NCI-H187 (cell line): ENCODE measurements around the gene RERE.

Experiments
- DNase-seq, 2 experiments: peaks; one replicate each; lab custom pipeline; 2025; lab: John Stamatoyannopoulos, UW

The RERE gene

GRCh38 chr1:8687538-8687937 lies 129.9 kb downstream of the RERE start:
- no peak for DNase-seq

DNA sequence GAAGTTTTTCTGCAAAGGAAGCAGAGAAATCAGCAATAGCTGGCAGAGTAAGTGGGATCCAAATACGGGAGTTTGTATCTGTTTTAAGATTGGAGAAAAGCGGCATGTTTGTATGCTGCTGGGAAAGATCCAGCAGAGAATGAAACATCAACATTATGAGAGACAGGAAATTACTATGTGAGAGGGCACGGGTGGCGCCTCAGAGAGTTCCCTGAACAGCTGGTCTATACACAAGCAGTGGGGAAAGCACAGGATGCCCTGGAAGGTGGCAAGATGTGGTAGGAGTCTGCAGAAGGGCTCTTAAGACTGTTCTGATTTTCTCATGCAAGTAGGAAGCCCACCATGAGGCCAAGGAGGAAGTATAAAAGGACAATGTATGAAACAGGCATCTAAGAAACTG lies 130.4 kb downstream of the RERE start:
- no peak for DNase-seq

DNA sequence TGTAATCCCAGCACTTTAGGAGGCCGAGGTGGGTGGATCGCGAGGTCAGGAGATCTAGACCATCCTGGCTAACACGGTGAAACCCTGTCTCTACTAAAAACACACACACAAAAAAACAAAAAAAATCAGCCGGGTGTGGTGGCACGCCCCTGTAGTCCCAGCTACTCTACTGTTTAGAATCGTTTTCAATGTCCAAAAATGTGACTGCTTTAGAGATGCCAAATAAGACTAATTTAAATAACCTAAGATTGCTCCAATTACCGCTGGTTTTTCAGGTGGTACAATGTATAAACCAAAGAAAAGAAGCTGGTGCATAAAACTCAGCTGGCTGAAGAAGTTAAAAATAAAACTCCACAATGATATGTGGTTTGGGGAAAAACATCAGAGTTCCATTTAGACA lies 132.0 kb downstream of the RERE start:
- DNase-seq, result no peak

DNA sequence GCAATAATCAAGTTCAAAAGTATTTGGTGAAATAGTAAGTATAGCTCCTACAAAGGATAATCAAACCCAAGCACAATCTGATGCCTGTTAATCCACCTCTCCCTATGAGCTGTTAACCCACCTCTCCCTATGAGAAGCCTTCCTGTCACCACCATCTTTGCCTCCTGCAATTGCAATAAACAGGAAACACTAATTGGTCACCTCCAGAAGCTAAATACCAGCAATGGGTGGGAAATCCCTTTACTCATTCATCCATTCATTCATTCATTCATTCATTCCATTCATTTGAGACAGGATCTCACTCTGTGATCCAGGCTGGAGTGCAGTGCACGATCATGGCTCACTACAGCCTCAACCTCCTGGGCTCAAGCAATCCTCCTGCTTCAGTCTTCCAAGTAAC lies 132.8 kb downstream of the RERE start:
- no peak for DNase-seq

GRCh38 chr1:8682573-8682972 lies 134.9 kb downstream of the RERE start:
- DNase-seq, result no peak

DNA sequence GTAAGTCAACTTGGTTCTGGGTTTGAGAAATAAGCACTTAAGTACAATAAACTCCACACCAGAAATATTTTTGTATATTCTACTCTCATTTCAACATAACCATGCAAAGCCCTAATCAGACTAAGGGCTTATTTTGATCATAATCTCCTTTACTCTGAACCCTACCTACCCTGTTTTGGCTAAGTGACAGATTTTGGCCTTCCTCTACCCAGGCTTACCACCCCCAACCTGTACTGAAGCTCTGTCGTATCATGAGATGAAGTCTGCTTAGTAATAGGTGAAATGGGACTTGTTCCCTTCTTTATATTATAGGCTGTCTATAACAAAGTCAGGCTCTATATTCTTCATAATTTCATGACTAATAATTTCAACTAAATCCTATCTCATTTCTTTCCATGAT lies 135.5 kb downstream of the RERE start:
- DNase-seq, result no peak

DNA sequence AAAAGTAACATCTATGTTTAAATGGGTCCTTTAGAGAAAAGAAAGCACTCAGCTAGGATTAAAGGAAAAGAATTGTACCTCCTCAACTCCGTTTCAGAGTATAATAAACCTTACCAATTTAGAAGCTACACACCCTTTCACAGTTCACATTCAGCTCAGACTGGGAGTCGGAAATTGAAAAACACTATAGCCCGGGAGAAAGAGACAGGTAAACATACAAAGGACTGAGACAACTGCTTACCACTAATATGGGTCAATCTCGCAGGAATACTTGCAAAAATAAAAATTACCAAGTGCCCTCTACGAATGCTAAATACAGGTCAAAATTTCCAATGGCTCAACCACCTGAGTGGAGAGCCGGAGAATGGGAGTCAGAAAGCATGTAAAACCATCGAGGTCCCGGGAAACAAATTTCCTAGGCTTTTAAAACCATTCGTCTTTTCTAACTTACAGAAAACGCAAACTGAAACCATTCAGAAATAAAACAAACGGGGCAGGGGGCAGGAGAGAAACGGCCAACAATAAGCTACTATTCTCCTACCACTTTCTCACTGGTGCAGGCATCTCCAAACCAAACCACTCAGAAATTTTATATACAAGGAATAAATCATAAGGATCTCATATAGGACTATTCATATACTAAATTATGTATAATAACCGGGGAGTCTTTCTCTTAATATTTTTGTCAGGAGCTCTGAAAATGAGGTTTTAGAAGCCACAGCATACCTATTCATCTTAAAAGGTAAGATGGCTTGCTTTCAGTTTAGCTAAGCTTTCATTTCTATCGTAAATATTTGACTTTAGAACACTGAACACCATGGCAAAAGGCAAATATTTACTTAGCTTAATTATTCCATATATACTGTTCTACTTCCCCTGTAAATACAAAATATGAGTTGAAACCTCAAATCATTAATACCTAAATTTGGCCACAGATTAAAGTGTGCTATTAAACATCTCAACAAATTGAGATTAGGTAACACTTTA lies 136.5 kb downstream of the RERE start:
- DNase-seq, result no peak

- no peak for DNase-seq
These were observed 137.3 kb downstream of the RERE start for GRCh38 chr1:8679929-8680663.

DNA sequence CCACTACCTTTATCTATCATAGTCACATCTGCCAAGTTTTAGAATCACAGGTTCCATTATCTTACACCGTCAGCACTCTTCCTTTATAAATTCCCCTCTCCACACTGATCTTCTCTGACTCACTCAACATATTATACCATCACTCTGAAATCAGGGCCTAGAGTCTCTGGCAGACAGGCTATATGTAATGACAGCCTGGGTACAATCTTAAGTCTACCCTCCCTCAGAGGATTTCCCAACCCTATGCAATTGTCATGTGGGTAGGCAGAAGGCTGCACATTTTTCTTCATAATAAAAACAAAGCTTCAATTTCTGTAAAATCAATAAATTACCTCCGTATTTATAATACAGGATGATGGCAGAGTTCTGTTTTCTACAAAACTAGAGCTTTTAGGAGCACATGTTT lies 138.0 kb downstream of the RERE start:
- no peak for DNase-seq

- no peak for DNase-seq
These were observed 138.6 kb downstream of the RERE start for GRCh38 chr1:8678673-8679394.

DNA sequence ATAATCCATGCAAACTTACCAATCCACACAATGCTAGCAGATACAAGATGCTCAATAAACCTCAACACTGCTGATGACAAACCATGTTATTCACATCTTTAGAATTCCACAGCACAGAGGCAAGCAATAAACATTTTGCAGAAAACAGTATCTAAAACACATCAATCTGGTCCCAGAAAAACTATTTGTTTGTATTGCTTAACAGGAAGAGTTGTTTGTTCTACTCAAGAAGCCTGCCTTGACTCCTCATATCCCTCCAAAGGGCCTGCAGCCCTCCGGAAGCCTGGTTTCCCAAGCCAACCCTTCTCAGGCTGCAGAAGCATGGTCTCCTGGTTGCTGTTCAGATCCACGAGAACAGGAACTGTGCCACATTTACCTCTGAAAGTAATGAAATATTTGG lies 139.7 kb downstream of the RERE start:
- no peak for DNase-seq

GRCh38 chr1:8676813-8677212 lies 140.6 kb downstream of the RERE start:
- DNase-seq, result no peak

GRCh38 chr1:8676072-8676471 lies 141.4 kb downstream of the RERE start:
- no peak for DNase-seq

DNA sequence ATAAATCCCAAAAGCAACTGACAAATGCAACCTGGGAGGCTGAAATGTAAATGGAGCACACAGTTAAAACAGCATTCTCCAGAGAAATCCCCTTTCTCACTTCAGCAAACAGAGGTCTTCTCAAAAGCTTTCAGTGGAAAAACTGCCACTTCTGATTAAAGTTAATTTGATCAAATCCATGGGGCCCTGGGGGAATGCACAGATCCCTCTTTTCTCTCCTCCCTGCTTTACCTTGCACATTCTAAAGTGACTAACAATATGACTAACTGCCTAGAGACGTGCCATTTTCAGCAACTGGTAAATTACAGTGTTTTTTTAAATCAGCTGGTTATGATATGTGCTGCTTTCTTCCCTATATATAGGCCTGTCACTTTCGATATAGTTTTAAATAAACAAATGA lies 142.5 kb downstream of the RERE start:
- DNase-seq, result no peak

GRCh38 chr1:8674481-8674880 lies 143.0 kb downstream of the RERE start:
- no peak for DNase-seq

GRCh38 chr1:8671306-8671917 lies 146.0 kb downstream of the RERE start:
- DNase-seq, result no peak

DNA sequence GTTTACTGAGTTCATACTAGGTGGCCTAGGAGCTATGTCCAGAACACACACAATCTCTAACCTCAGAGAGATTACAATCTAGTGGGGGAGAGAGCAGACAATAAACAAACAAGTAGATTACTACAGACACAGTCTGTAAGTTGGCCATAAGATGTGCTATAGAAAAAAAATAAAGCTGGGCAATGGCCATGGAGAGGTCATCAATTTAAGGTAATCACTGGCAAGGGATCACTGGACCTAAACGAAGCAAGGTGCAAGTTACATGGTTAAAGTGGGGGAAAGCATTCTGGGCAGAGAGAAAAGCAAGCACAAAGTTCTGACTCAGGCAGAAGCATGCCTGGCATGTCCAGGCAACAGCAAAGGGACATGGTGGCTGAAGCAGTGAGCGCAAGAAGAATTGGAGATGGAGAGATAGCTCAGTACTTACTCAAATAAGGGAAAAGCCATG lies 147.0 kb downstream of the RERE start:
- no peak for DNase-seq

- no peak for DNase-seq
These were observed 147.7 kb downstream of the RERE start for GRCh38 chr1:8669606-8670335.

- no peak for DNase-seq
These were observed 149.4 kb downstream of the RERE start for GRCh38 chr1:8667869-8668594.

GRCh38 chr1:8666389-8667167 lies 150.9 kb downstream of the RERE start:
- no peak for DNase-seq
